Measurements from ENCODE around the gene SH2D3A.

GRCh38 chr19:6772028-6772865, 5.0 kb upstream of the SH2D3A start, which contains the start of gene VAV1:
- no peak for TF ChIP-seq POLR2AphosphoS5 (IDR thresholded peaks at IDR 0.05; ENCODE audit: low read depth, low read length)
- TF ChIP-seq SIN3A (IDR thresholded peaks at IDR 0.05; ENCODE audit: borderline replicate concordance, insufficient read depth, low read length) = no peak
- no peak for TF ChIP-seq REST (IDR thresholded peaks at IDR 0.05; ENCODE audit: insufficient read depth in 1 of 2, low read depth in 2 of 2, low read length in 2 of 2)

All from PFSK-1 (cell line).